ENCODE results near the gene SEPTIN8.

The SEPTIN8 gene

DNA sequence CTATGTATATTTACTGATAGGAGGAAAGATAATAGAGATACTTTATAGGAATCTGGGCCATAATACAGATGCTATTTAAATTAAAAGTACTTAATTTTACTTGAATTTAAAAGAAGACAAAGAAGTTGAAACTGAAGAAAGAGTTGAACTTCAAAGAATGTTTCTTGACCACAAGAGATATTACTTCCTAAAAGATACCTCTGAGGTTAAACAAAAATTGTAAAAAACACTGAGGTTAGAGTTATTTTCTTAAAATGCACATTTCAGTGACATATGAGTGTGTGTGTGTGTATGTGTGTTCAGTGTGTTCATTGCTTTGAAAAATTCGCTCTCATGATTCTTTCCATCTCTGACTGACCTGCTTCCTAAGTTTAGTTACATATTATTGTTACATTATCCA lies 3.5 kb upstream of the SEPTIN8 start:
- no peak for DNase-seq (ENCODE audit: low read depth)

DNA sequence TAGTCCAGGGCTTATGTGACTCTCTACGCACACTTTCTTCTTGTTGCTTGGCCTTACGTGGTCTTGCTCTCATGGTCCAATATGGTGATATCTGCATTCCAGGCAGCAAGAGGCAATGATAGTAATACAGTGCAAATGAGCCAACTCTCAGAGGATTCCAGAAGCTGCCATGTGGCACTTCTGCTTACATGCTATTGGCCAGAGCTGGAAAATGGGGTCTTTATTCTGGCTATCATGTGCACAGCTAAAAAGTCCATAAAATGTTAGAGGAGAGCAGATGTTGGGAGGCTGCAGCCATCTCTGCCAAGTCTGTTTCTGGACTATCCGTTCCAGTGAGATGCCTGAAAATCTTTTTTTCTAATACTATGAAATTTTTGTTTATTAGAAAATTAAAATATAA lies 2.9 kb upstream of the SEPTIN8 start:
- no peak for DNase-seq (ENCODE audit: low read depth)

GRCh38 chr5:132778856-132779255 lies 1.8 kb upstream of the SEPTIN8 start:
- no peak for DNase-seq (ENCODE audit: low read depth)

DNA sequence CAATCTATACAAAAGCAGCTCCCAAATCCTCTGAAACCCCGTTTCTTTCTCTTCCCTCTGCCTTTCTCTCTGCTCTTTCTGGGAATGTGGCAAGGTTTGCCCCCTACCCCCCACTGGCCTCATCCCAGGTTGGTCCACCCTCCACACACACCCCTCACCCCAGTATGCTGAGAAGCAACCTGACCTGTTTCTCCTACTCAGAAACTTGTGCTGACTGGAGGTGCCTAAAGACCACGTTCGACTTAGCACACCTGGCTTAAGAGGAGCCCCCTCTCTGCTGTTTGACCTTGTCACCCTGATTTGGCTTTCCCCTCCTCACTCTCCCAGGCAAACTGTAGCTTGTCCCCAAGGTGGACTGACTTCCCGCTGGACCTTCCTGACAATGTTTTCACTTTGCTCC lies 1.1 kb upstream of the SEPTIN8 start:
- DNase-seq (ENCODE audit: low read depth), result no peak

- DNase-seq (ENCODE audit: low read depth), result no peak
Observed at GRCh38 chr5:132776938-132777208, 166 bp downstream of the SEPTIN8 start.

GRCh38 chr5:132776131-132776937 lies 705 bp downstream of the SEPTIN8 start:
- no peak for DNase-seq (ENCODE audit: low read depth)

DNA sequence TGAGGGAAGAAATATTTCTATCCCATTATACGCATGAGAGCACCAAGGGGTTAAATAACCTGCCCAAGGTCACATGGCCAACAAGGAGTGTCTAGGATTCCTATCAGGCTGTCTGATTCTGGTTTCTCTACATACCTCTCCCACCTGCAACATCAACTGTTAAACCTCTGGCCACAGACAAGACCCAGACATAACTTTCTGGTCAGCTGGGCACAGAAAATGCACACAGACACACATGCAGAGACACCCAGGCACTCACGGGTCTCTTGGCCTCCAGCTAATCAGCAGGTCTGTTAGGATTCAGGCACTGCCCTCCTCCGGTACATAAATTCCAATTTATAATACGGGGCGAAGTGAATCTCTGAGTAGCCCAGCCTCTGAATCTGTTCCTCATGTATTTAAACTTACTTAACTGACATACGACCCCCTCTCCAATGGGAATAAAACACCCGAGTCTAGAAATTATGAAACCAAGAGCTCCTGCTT lies 1.5 kb downstream of the SEPTIN8 start:
- DNase-seq (ENCODE audit: low read depth), result no peak

- DNase-seq (ENCODE audit: low read depth), result no peak
Observed at GRCh38 chr5:132774896-132775295, 2.1 kb downstream of the SEPTIN8 start.

- DNase-seq (ENCODE audit: low read depth), result no peak
Observed at GRCh38 chr5:132774406-132774805, 2.6 kb downstream of the SEPTIN8 start.

DNA sequence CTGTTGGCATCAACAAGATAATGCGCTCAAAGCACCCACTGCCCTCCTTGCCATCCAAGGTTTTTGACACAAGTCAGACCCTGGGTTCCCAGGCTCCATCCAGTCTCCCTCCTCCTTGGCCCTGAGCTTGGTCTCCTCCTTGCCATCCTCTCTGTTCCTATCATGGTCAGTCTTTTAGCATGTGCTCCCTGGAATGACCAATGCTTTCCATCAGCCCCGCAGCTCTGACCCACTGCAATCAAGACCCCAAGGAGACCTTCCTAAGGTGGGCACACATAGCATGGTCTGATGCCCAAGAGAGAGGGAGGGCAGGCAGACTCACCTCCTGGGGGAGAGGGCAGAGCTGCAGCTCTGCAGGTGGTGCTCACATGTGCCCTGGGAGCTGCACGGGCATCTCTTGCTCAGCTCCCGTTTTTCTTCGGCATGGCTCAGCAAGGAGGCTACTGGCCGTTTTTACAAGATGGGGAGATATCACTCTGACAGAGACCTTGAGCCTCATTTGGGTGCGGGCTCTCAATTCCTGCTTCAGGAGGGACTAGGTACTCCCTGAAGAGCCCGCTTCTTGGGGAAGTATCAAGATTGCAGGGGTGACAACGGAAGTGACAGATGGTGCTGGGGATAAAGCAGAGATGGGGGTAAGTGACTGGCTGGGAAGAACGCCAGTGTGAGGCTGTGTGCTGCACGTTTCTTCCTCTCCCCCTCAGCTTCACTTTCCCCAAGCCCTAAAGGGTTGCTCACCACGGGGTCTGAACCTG lies 3.3 kb downstream of the SEPTIN8 start:
- no peak for DNase-seq (ENCODE audit: low read depth)

GRCh38 chr5:132773114-132773513 lies 3.9 kb downstream of the SEPTIN8 start:
- no peak for DNase-seq (ENCODE audit: low read depth)

- DNase-seq (ENCODE audit: low read depth), result no peak
Observed at GRCh38 chr5:132772291-132773070, 4.6 kb downstream of the SEPTIN8 start.

DNA sequence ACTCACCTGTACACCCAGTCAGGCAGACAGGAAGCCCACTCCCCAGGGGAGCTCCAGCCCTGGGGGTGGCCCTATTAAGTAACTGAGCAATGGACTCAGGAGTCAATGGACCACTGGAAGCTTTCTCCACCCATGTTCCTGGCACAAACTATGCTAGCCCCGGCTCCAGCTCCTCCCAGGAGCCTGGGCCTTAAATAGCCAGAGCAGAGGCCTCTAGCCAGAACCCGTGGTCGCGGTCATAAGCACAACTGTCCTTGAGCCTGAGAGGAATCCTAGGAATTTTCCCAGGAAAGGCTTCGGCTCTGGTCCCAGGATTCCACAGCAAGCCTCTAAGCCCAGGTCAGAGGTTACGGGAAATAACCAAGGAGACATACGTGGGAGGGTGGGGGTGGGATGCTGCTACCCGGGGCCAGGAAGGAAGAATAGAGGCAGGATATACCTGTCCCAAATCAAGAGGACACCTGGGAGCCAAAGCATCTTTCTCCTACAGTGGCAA lies 5.5 kb downstream of the SEPTIN8 start:
- no peak for DNase-seq (ENCODE audit: low read depth)

- no peak for DNase-seq (ENCODE audit: low read depth)
Observed at GRCh38 chr5:132770476-132771159, 6.4 kb downstream of the SEPTIN8 start.

- no peak for DNase-seq (ENCODE audit: low read depth)
Observed at GRCh38 chr5:132768485-132768868, 8.6 kb downstream of the SEPTIN8 start.

DNA sequence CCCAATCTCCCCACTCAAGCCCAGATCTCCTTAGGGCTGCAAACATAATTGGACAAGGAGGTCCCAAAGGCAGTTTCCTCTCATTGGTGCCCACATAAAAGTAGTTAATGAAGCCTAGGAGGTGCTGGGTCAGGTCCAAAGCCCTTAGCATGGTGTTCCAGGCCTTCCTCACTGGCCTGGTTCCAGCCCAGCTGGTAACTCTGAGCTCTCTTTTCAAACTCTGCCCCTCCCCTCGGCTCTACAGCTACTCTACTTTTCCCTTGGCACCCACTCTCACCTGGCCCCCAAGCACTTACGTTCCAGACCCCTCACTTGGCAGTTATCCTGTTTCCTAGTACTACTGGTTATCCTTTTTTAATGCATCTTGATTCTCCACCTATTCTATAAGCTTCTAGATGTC lies 9.9 kb downstream of the SEPTIN8 start:
- DNase-seq (ENCODE audit: low read depth), result no peak

DNA sequence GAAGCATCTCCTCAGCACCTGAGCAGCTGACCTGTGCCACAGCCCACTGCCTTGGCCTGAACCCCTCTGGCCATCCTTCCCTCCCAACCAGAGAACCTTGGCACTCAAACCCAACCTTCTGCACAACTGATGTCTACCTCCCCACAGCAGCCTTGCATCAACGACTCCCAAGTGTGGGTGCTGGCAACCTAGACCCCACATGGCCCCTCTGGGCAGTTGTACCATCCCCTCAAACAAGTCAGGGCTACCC lies 10.3 kb downstream of the SEPTIN8 start:
- DNase-seq (ENCODE audit: low read depth), result no peak

DNA sequence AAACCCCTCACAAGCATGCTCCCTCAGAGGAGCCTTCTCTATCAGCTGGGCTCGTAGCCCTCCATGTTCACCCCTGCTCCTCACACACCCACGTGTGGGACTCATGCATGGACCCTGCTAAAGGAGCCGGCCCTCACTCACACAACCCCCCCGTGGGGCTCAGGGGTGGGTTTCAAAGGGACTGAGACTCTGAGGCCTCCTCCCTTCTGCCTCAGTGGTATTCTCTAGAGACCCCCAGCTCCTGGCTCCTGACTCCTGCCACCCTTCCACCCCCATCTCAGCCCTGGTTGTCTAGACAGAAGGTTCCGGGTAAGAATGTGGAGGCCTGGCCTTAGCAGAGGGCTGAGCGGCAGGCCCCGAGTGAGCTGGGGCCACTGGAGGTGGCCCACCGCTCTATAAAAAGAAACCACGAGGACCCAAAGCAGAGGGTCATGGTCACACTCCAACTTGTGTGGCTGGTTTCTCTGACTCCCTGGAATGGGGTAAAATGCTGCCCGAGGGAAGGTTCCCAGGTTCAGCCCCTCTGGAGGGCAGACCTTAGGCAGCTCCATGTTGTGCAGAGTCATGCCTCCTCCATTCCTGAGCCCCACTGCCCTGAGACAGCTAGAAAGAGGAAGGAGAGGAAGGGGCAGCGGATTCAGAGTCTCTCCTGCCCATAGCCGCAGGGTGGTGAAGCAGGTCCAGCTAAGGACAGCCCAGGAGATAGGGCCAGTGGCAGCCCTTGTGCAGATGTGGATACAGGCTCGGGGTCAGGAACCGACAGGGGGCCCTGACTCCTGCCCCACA lies 10.8 kb downstream of the SEPTIN8 start:
- no peak for DNase-seq (ENCODE audit: low read depth)

GRCh38 chr5:132765311-132766019 lies 11.6 kb downstream of the SEPTIN8 start:
- DNase-seq (ENCODE audit: low read depth), result no peak

- DNase-seq (ENCODE audit: low read depth), result no peak
Observed at GRCh38 chr5:132764671-132765238, 12.3 kb downstream of the SEPTIN8 start.

- DNase-seq (ENCODE audit: low read depth), result no peak
Observed at GRCh38 chr5:132764051-132764450, 13.0 kb downstream of the SEPTIN8 start.
